ENCODE measurements around the gene IL15RA. TPM values are rescaled to one million over a fixed set of nuclear protein-coding genes. Genes with fewer than 3 reads are reported as not detected.
A peak's percentile ranks its signal among the peaks of the same experiment; 100 is the strongest.

The IL15RA gene
- total RNA-seq, 2 donors from 2014 or later, result 9.6 to 30.5 TPM

- Histone ChIP-seq H3K27me3 (no peaks in the 10 kb centered on the region), H3K4me3 (no peak overlapping the region), H3K9me3 (no peaks in the 10 kb centered on the region), H3K27ac (no peak overlapping the region), H3K36me3 (no peaks in the 10 kb centered on the region), H3K4me1 (peaks cover 0 to 20% of the 10 kb centered on the region in 2 donors)
- no peak for DNase-seq (ENCODE audit: low spot score)
- no peak for TF ChIP-seq CTCF (IDR thresholded peaks at IDR 0.05)
Observed at GRCh38 chr10:5952731-5953385, 24.5 kb downstream of the IL15RA start.

- no peaks in the 10 kb centered on the region for H3K27me3 ChIP-seq
- TF ChIP-seq CTCF (IDR thresholded peaks at IDR 0.05), result no peak
- H3K4me3 ChIP-seq, result no peak overlapping the region
- peaks cover 0 to 21% of the 10 kb centered on the region in 2 donors for H3K4me1 ChIP-seq
- no peaks in the 10 kb centered on the region for H3K36me3 ChIP-seq
- DNase-seq (ENCODE audit: low spot score), result no peak
- H3K27ac ChIP-seq, result peak overlapping the region; percentile 21 to 46
- no peaks in the 10 kb centered on the region for H3K9me3 ChIP-seq
Observed at GRCh38 chr10:5951721-5952407, 25.5 kb downstream of the IL15RA start.

- no peak for TF ChIP-seq CTCF (IDR thresholded peaks at IDR 0.05)
- H3K27ac ChIP-seq, result peak overlapping the region; percentile 21 to 46
- no peak overlapping the region for H3K4me3 ChIP-seq
- H3K36me3 ChIP-seq, result no peaks in the 10 kb centered on the region
- H3K9me3 ChIP-seq, result no peaks in the 10 kb centered on the region
- H3K4me1 ChIP-seq, result peaks cover 0 to 27% of the 10 kb centered on the region in 2 donors
- no peaks in the 10 kb centered on the region for H3K27me3 ChIP-seq
- DNase-seq (ENCODE audit: low spot score), result peak; percentile 81
Observed at GRCh38 chr10:5951167-5951711, 26.1 kb downstream of the IL15RA start.

- peaks cover 0 to 48% of the 10 kb centered on the region in 2 donors for H3K4me1 ChIP-seq
- H3K36me3 ChIP-seq, result no peaks in the 10 kb centered on the region
- H3K27ac ChIP-seq, result no peak overlapping the region
- peak in 1 of 2 donors; percentile 63 for TF ChIP-seq CTCF (IDR thresholded peaks at IDR 0.05)
- no peak overlapping the region for H3K4me3 ChIP-seq
- H3K9me3 ChIP-seq, result no peaks in the 10 kb centered on the region
- no peak for DNase-seq (ENCODE audit: low spot score)
- H3K27me3 ChIP-seq, result no peaks in the 10 kb centered on the region
Observed at GRCh38 chr10:5949009-5949759, 28.2 kb downstream of the IL15RA start.

GRCh38 chr10:5948208-5948585, 29.1 kb downstream of the IL15RA start:
- no peak for TF ChIP-seq CTCF (IDR thresholded peaks at IDR 0.05)
- DNase-seq (ENCODE audit: low spot score), result no peak
- H3K9me3 ChIP-seq, result no peaks in the 10 kb centered on the region
- peaks cover 0 to 57% of the 10 kb centered on the region in 2 donors for H3K4me1 ChIP-seq
- H3K4me3 ChIP-seq, result no peak overlapping the region
- H3K27me3 ChIP-seq, result no peaks in the 10 kb centered on the region
- H3K36me3 ChIP-seq, result no peaks in the 10 kb centered on the region
- no peak overlapping the region for H3K27ac ChIP-seq
